GM19328 (cell line): ENCODE measurements around the gene DNASE2B.
"Not testable (repeated sequence)": the region's sequence is repeated elsewhere in the genome, so short reads cannot be mapped to it uniquely, and the experiment has no call there.

Experiments used
- ATAC-seq: cut with Tn5 transposase; IDR thresholded peaks from one replicate; pipeline ENCODE4 v1.9.1; 2021; ENCODE audit warnings: mild to moderate bottlenecking, moderate library complexity; ENCODE audit not compliant: unreplicated experiment

DNASE2B gene

DNA sequence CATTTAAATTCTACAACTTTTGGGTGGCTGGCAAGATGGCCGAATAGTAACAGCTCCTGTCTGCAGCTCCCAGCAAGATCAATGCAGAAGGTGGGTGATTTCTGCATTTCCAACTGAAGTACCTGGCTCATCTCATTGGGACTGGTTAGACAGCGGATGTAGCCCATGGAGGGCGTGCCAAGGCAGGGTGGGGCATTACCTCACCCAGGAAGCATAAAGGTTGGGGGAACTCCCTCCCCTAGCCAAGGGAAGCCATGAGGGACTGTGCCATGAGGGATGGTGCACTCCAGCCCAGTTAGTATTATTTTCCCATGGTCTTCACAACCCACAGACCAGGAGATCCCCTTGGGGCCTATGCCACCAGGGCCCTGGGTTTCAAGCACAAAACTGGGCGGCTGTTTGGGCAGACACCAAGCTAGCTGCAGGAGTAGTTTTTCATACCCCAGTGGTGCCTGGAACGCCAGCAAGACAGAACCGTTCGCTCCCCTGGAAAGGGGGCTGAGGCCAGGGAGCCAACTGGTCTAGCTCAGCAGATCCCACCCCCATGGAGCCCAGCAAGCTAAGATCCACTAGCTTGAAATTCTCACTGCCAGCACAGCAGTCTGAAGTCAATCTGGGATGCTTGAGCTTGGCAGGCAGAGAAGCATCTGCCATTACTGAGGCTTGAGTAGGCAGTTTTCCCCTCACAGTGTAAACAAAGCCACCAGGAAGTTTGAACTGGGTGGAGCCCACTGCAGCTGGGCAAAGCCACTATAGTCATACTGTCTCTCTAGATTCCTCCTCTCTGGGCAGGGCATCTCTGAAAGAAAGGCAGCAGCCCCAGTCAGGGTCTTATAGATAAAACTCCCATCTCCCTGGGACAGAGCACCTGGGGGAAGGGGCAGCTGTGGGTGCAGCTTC, 44.7 kb downstream of the DNASE2B start:
- ATAC-seq: not testable (repeated sequence)

DNA sequence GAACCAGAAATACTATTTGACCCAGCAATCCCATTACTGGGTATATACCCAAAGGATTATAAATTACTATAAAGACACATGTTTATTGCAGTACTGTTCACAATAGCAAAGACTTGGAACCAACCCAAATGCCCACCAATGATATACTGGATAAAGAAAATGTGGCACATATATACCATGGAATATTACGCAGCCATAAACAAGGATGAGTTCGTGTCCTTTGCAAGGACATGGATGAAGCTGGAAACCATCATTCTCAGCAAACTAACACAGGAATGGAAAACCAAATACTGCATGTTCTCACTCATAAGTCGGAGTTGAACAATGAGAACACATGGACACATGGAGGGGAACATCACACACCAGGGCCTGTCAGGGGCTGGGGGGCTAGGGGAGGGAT, 50.4 kb downstream of the DNASE2B start:
- not testable (repeated sequence) for ATAC-seq

DNA sequence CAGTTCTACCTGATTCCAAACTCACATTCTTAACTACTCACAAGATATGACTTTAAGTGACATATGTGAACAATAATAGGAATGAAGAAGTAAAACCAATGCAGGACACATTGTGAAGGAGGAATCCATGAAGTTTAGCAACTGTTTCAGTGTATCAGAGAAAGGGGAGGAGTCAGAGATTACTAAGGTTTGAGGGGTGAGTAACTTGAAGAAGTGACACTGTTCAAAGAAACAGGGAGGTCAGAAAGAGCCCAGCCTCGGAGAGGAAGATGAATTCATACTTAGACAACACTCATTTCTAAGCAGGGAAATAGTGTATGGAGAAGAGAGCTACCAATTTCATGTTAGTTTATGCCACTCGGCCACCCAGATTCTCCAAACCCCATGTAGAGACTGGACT, 52.6 kb downstream of the DNASE2B start:
- ATAC-seq: no peak

DNA sequence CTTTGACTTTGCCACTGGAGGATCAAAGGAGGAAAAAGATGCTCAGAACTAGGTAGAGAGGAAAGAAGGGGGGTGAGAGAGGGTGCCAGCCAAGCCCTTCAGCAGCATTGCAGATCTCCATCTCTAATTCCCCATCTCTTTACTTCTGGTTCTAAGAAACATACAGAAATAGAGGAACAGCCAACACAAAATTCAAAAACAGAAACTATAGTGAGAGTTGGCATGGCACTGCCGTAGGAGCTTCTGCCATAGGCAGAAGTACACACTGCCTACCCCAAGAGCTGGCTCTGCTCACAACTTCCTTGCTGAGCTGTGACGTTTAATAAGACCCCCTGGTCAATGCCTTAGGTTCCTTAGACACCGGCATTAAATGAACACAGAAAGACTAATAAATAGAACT, 54.2 kb downstream of the DNASE2B start:
- no peak for ATAC-seq

DNA sequence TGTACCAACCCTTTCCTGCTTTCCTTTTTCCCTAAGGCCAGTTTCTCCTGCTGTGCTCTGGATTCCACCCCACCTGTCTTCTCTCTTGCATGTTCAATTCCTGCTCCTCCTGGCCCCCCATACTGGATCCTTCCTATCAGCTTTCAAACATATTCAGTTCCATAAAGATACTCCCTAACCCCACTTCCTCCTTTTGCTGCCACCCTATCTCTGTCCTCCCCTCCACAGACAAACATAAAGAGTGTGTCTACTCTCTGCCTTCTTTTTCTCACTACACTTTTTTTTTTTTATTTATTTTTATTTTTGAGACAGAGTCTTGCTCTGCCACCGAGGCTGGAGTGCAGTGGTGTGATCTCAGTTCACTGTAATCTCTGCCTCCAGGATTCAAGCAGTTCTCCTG, 63.8 kb downstream of the DNASE2B start:
- ATAC-seq: no peak
